Measurements from ENCODE around the gene SLC16A7. TPM values are rescaled to one million over a fixed set of nuclear protein-coding genes. Genes with fewer than 3 reads are reported as not detected.

The SLC16A7 gene
- total and polyA plus RNA-seq, 9 of the 15 experiments (the other 6 are each of a cell fraction or from before 2014, with no cell fraction given): 0.18 TPM; not detected in 8

- TF ChIP-seq ZBTB40 (IDR thresholded peaks at IDR 0.05) (no peak), ZBTB40 (CRISPR knock-in tag; IDR thresholded peaks at IDR 0.05) (no peak), ZNF263 (CRISPR knock-in tag; IDR thresholded peaks at IDR 0.05; ENCODE audit: borderline replicate concordance) (no peak), RFX5 (IDR thresholded peaks at IDR 0.05; ENCODE audit: low read depth, low read length) (no peak), CBX5 (IDR thresholded peaks at IDR 0.05; ENCODE audit: borderline replicate concordance, low read depth) (no peak), REST (IDR thresholded peaks at IDR 0.05; ENCODE audit: borderline replicate concordance) (no peak), REST (CRISPR knock-in tag; IDR thresholded peaks at IDR 0.05; ENCODE audit: low read depth) (no peak), PRDM10 (IDR thresholded peaks at IDR 0.05; ENCODE audit: partially characterized antibody) (no peak)
Observed at GRCh38 chr12:59595565-59595882, 305 bp upstream of the SLC16A7 start (continued).
